Lower leg skin (tissue), 3 donors: ENCODE measurements around the gene LYPLA2.

ENCODE experiments used
- CTCF ChIP-seq, 3 donors: fragments of 450-650 bp; IDR thresholded peaks; one replicate each; pipeline ENCODE4 v1.5.1; 2016; ENCODE audit warnings: antibody characterized with exemption in 3 of 3, mild to moderate bottlenecking in 3 of 3, moderate library complexity in 2 of 3
- POLR2A ChIP-seq, 2 donors: fragments of 450-650 bp; IDR thresholded peaks; one replicate each; pipeline ENCODE4 v1.6.1; 2016 to 2017; ENCODE audit warnings: antibody characterized with exemption in 2 of 2, mild to moderate bottlenecking in 1 of 2, moderate library complexity in 1 of 2

- TF ChIP-seq POLR2A (IDR thresholded peaks at IDR 0.05): no peak
- TF ChIP-seq CTCF (IDR thresholded peaks at IDR 0.05): no peak
Measured at GRCh38 chr1:23824711-23825075, 33.7 kb downstream of the LYPLA2 start.
